Fibroblast of skin of right quadriceps (primary cell): Measurements from ENCODE around the gene PDCD2L.
A peak's percentile ranks its signal among the peaks of the same experiment; 100 is the strongest.

ENCODE experiments used
- DNase-seq: peaks from one replicate; pipeline ENCODE4 v3.0.0-alpha.2; 2013

The PDCD2L gene

DNA sequence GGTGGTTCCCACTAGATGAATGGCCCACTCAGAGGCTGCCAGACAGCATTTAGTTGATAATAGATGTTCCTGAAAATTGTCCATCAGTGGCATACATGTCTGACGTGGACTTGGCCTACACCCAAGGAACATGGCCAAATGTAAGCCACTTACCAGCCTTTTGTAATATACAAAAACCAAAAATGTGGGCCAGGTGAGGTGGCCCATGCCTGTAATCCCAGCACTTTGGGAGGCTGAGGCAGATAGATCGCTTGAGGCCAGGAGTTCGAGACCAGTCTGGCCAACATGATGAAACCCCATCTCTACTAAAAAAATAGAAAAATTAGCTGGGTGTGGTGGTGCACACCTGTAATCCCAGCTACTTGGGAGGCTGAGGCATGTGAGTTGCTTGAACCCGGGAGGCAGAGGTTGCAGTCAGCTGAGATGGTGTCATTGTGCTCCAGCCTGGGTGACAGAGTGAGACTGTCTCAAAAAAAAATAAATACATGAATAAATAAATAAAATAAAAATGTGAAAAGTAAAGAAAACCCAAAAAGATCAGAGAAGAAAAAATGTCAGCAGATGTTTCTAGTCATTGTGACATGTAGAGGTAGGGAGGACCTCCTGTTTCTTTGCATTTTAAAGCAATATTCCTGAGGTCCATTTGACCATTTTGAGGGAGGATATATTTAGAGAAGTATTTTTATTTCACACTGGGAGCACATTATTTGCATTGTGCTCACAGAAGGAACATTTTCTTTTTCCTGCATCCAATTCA is 70.2 kb downstream of the PDCD2L start:
- no peak for DNase-seq

DNA sequence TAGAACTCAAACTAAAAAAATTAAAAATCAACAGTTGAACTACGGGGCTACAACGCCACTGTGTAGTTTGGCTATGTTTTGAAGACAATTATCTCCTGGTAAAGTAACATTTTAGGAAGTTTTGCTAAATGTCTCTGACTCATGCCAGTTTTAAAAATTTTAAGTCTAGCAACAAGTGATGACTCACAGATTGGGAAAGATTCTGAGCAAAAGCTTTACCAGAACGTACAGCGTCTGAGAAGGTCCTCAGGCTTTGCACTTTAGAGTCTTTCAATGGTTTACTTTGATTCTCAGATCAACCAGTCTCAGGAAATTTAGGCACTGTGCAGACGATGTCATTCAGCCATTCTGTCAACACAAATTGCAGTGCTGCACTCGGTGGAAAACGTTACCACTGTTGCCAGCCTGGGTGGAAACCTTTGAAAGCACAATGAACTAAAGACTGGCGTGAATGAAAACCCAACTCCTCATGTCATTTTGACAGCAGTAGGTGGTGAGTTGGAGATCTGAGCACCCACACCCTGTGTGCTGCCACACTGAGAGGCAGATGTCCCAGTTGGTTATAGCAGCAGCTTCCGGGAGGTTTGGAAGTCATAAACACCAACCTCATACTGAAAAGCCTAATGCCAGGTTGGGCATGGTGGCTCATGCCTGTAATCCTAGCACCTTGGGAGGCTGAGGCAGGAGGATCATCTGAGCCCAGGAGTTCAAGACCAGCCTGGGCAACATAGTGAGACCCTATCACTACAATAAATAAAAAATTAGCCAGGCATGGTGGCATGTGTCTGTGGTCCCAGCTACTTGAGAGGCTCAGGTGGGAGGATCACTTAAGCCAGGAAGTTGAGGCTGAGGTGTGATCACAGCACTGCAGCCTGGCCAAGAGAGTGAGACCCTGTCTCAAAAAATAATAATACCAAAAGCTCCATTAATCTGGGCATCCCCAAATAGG is 71.1 kb downstream of the PDCD2L start:
- DNase-seq = peak; percentile 85
